ENCODE results near the gene FCN1.

The FCN1 gene

GRCh38 chr9:134882204-134882785, 35.4 kb downstream of the FCN1 start:
- no peaks in the 10 kb centered on the region; the same call in 1 of the 2 replicates for H3K9me3 ChIP-seq (ENCODE audit: insufficient read depth, low read depth, low read length)

GRCh38 chr9:134881313-134881670, 36.4 kb downstream of the FCN1 start:
- H2AFZ ChIP-seq (ENCODE audit: low read length): no peak overlapping the region
- H3K4me1 ChIP-seq (ENCODE audit: insufficient read depth, low read length, poor library complexity, severe bottlenecking): no peaks in the 10 kb centered on the region
- no peak overlapping the region for H3K4me2 ChIP-seq (ENCODE audit: low read depth, low read length, poor library complexity, severe bottlenecking)
- H3K36me3 ChIP-seq (ENCODE audit: insufficient read depth, low read length): no peaks in the 10 kb centered on the region
- H3F3A ChIP-seq (ENCODE audit: low read depth): no peaks in the 10 kb centered on the region
- no peaks in the 10 kb centered on the region; the same call in 1 of the 2 replicates for H3K9me3 ChIP-seq (ENCODE audit: insufficient read depth, low read depth, low read length)
- H3K27me3 ChIP-seq (ENCODE audit: insufficient read depth, low read length, poor library complexity, severe bottlenecking): no peaks in the 10 kb centered on the region
- H3K79me2 ChIP-seq (ENCODE audit: insufficient read depth, low read length): no peaks in the 10 kb centered on the region
- no peaks in the 10 kb centered on the region for H4K20me1 ChIP-seq (ENCODE audit: insufficient read depth, low read length, poor library complexity, severe bottlenecking)
- no peak overlapping the region for H3K4me3 ChIP-seq (ENCODE audit: low read length, poor library complexity, severe bottlenecking)
- no peak overlapping the region for H3K9ac ChIP-seq (ENCODE audit: low read depth, low read length, poor library complexity, severe bottlenecking)
- H3K9me2 ChIP-seq (replicated peaks; ENCODE audit: low read depth, low read length): no peaks in the 10 kb centered on the region
- TF ChIP-seq EZH2phosphoT487 (IDR thresholded peaks at IDR 0.05; ENCODE audit: borderline replicate concordance) (no peak), CTCF (conservative IDR thresholded peaks at IDR 0.05; ENCODE audit: low read length) (no peak)

More at GRCh38 chr9:134882204-134882785, 35.4 kb downstream of the FCN1 start:
- no peak overlapping the region for H3K9ac ChIP-seq (ENCODE audit: low read depth, low read length, poor library complexity, severe bottlenecking)
- H3F3A ChIP-seq (ENCODE audit: low read depth): no peaks in the 10 kb centered on the region
- TF ChIP-seq CTCF (conservative IDR thresholded peaks at IDR 0.05; ENCODE audit: low read length) (no peak), EZH2phosphoT487 (IDR thresholded peaks at IDR 0.05; ENCODE audit: borderline replicate concordance) (no peak)
- no peak overlapping the region for H3K4me3 ChIP-seq (ENCODE audit: low read length, poor library complexity, severe bottlenecking)
- H3K79me2 ChIP-seq (ENCODE audit: insufficient read depth, low read length): no peaks in the 10 kb centered on the region
- no peaks in the 10 kb centered on the region for H4K20me1 ChIP-seq (ENCODE audit: insufficient read depth, low read length, poor library complexity, severe bottlenecking)
- H2AFZ ChIP-seq (ENCODE audit: low read length): no peak overlapping the region
- H3K36me3 ChIP-seq (ENCODE audit: insufficient read depth, low read length): no peaks in the 10 kb centered on the region
- no peaks in the 10 kb centered on the region for H3K27me3 ChIP-seq (ENCODE audit: insufficient read depth, low read length, poor library complexity, severe bottlenecking)
- H3K4me1 ChIP-seq (ENCODE audit: insufficient read depth, low read length, poor library complexity, severe bottlenecking): no peaks in the 10 kb centered on the region
- no peak overlapping the region for H3K4me2 ChIP-seq (ENCODE audit: low read depth, low read length, poor library complexity, severe bottlenecking)
- no peaks in the 10 kb centered on the region for H3K9me2 ChIP-seq (replicated peaks; ENCODE audit: low read depth, low read length)

- Histone ChIP-seq H3K4me2 (ENCODE audit: low read depth, low read length, poor library complexity, severe bottlenecking) (no peak within 1 kb of the TSS), H3F3A (ENCODE audit: low read depth) (no peaks in the 10 kb centered on the region), H2AFZ (ENCODE audit: low read length) (no peak within 1 kb of the TSS), H3K27me3 (ENCODE audit: insufficient read depth, low read length, poor library complexity, severe bottlenecking) (no peaks in the 10 kb centered on the region), H4K20me1 (ENCODE audit: insufficient read depth, low read length, poor library complexity, severe bottlenecking) (no peaks in the 10 kb centered on the region), H3K36me3 (ENCODE audit: insufficient read depth, low read length) (no peaks in the 10 kb centered on the region), H3K9me2 (replicated peaks; ENCODE audit: low read depth, low read length) (no peaks in the 10 kb centered on the region), H3K79me2 (ENCODE audit: insufficient read depth, low read length) (no peaks in the 10 kb centered on the region), H3K9ac (ENCODE audit: low read depth, low read length, poor library complexity, severe bottlenecking) (no peak within 1 kb of the TSS), H3K4me3 (ENCODE audit: low read length, poor library complexity, severe bottlenecking) (no peak within 1 kb of the TSS), H3K4me1 (ENCODE audit: insufficient read depth, low read length, poor library complexity, severe bottlenecking) (no peaks in the 10 kb centered on the region), H3K9me3 (ENCODE audit: insufficient read depth, low read depth, low read length) (no peaks in the 10 kb centered on the region; the same call in 1 of the 2 replicates)
- TF ChIP-seq EZH2phosphoT487 (IDR thresholded peaks at IDR 0.05; ENCODE audit: borderline replicate concordance) (no peak), CTCF (conservative IDR thresholded peaks at IDR 0.05; ENCODE audit: low read length) (no peak)
These were observed 37.0 kb downstream of the FCN1 start, which contains the start of gene FCN2 for GRCh38 chr9:134880484-134881312. TSS of gene FCN2 (plus strand) at chr9:134880810. CDS start at chr9:134880822, 12 bp downstream.

All from Loucy (cell line).